Immature natural killer cell (primary cell): Measurements from ENCODE around the gene SRGAP3. TPM values are rescaled to one million over a fixed set of nuclear protein-coding genes. Genes with fewer than 3 reads are reported as not detected.

Source experiments
- DNase-seq, 3 donors: peaks; one replicate each; pipeline ENCODE4 v3.0.0; 2022; ENCODE audit warnings: mixed read lengths in 1 of 3
- H3K27ac Mint-ChIP-seq, 6 donors: one replicate each; pipeline ENCODE4 v1.8.0; 2020; ENCODE audit warnings: mixed read lengths in 6 of 6, mild to moderate bottlenecking in 5 of 6, inconsistent platforms in 4 of 6, moderate library complexity in 3 of 6
- H3K27me3 Mint-ChIP-seq, 3 donors: one replicate each; pipeline ENCODE4 v1.8.0; 2020 to 2021; ENCODE audit warnings: low read depth in 3 of 3, mild to moderate bottlenecking in 3 of 3, mixed read lengths in 3 of 3, moderate library complexity in 3 of 3, inconsistent platforms in 1 of 3
- H3K36me3 Mint-ChIP-seq, 3 donors: one replicate each; pipeline ENCODE4 v1.8.0; 2020; ENCODE audit warnings: mixed read lengths in 3 of 3, inconsistent platforms in 2 of 3, mild to moderate bottlenecking in 2 of 3
- H3K4me1 Mint-ChIP-seq, 2 donors: one replicate each; pipeline ENCODE4 v1.8.0; 2020; ENCODE audit warnings: inconsistent platforms in 2 of 2, mild to moderate bottlenecking in 2 of 2, mixed read lengths in 2 of 2, moderate library complexity in 1 of 2
- H3K4me3 Mint-ChIP-seq, 5 donors: one replicate each; pipeline ENCODE4 v1.8.0; 2020; ENCODE audit warnings: mild to moderate bottlenecking in 5 of 5, mixed read lengths in 5 of 5, inconsistent platforms in 3 of 5, moderate library complexity in 3 of 5
- H3K9me3 Mint-ChIP-seq, 6 donors: one replicate each; pipeline ENCODE4 v1.8.0; 2020; ENCODE audit warnings: mild to moderate bottlenecking in 6 of 6, mixed read lengths in 6 of 6, inconsistent platforms in 4 of 6, moderate library complexity in 3 of 6
- polyA plus RNA-seq, 3 donors: library from polyadenylated mRNA; unstranded; fragments of 300-500 nt; fragmentation: Illumina TruSeq; gene quantifications; one replicate each; pipeline ENCODE4 v1.2.3, GENCODE V29; 2021

SRGAP3 gene
- polyA plus RNA-seq, 3 donors from 2014 or later = 0.29 to 0.99 TPM; not detected in 1

DNA sequence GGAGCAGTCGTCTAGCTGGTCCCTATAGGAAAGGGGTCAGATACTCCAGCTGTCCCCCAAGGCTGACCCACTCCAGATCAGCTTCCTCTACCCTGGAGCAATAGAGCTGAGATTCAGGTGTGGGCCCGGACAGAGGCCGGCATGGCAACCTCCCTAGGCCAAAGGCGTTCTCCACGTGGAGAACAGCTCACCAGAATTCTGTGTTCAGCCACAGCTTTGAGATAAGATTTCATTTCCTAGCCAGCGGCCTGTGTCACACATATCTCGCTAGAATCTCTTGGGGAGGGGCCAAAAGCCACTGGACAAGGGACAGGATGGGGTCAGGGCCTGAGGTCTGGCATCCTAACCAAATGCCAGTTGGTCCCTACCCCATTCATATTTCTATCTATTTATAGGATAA is 20.1 kb downstream of the SRGAP3 start:
- peaks cover 3 to 19% of the 10 kb centered on the region in 2 donors for H3K4me1 Mint-ChIP-seq
- DNase-seq = no peak
- peaks cover 0 to under 1% (median 0%) of the 10 kb centered on the region in 3 donors for H3K27me3 Mint-ChIP-seq
- no peaks in the 10 kb centered on the region for H3K36me3 Mint-ChIP-seq
- no peak overlapping the region for H3K27ac Mint-ChIP-seq
- no peak overlapping the region for H3K4me3 Mint-ChIP-seq
- no peaks in the 10 kb centered on the region for H3K9me3 Mint-ChIP-seq

DNA sequence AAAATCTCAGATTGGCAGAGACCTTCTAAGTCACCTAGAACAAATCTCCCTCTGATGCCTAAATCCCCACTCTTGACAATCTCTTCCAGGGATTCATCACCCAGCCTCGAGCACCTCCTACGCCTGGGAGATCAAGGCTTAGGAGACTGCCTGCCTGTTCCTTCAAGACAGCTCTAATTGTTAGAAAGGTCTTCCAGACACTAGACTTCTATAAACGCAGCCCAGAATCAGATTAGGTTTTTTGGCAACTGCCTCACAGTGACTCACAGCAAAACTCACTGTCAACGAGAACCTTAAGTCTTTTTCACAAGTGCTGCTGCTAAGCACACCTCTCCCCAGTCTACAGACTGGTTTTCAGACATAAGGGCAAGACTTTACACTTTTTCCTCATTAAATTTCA is 23.1 kb downstream of the SRGAP3 start:
- H3K27me3 Mint-ChIP-seq = peaks cover 0 to 2% (median 2%) of the 10 kb centered on the region in 3 donors
- H3K9me3 Mint-ChIP-seq = no peaks in the 10 kb centered on the region
- H3K4me1 Mint-ChIP-seq = peaks cover 3 to 19% of the 10 kb centered on the region in 2 donors
- H3K36me3 Mint-ChIP-seq = no peaks in the 10 kb centered on the region
- no peak for DNase-seq
- H3K27ac Mint-ChIP-seq = no peak overlapping the region
- H3K4me3 Mint-ChIP-seq = no peak overlapping the region

DNA sequence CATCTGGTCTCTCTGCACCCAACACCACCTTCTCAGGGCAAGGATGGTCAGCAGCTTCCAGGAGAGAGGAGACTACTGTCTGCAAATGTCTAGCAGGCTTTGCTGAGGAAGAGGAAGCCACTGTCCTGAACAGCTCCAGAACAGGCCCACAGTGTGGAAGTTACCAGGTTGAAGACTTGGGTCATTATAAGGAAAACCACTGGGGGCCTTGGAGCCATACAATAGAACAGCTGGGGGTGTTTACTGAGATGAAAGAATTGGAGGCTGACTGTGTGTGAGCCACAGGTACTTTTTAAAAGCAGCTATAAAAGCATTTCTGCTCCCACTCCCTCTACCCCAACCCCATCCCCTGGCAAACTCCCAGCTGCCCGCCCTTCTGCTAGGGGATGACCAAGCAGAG is 24.2 kb downstream of the SRGAP3 start:
- no peaks in the 10 kb centered on the region for H3K9me3 Mint-ChIP-seq
- H3K36me3 Mint-ChIP-seq = no peaks in the 10 kb centered on the region
- peaks cover 0 to 2% (median 2%) of the 10 kb centered on the region in 3 donors for H3K27me3 Mint-ChIP-seq
- H3K4me1 Mint-ChIP-seq = peaks cover 3 to 19% of the 10 kb centered on the region in 2 donors
- no peak for DNase-seq
- no peak overlapping the region for H3K27ac Mint-ChIP-seq
- H3K4me3 Mint-ChIP-seq = no peak overlapping the region

DNA sequence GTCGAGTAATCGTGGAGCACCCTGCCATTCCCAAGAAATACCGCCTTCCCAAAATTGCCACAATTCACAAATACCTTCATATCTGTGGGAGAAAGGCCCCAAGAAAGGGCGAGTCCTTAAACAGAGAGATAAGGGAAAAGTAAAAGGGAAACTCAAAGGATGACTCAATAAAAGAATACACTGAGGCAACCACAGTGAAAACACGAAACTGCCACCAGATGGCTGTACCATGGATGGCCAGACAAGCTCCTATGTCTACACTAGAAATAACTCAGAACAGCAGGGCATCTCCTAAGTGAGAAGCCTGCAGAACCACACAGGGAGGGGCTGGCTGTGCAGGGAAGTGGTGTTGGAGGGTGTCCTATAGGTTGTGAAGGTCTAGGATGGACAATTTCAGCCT is 25.0 kb downstream of the SRGAP3 start:
- no peak for DNase-seq

DNA sequence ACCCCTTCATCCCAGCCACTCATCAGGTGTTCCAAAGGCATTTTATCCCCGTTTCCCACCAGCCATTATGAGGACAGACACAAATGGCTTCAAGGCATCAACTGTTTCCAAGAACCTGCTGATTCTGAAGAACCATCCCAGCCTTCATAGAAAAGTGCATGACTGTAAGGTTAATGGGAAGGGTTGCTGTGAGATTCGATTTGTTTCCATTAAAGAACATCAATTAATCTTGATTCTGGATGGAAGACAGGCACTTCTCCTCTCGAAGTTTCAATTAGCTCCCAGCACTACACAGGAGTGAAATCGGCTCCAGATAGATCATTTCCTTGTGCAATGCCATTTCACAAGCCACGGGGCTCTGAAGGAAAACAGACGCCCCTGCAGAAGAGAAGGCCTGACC is 25.8 kb downstream of the SRGAP3 start:
- peaks cover 3 to 12% of the 10 kb centered on the region in 2 donors for H3K4me1 Mint-ChIP-seq
- H3K27ac Mint-ChIP-seq = no peak overlapping the region
- no peak overlapping the region for H3K4me3 Mint-ChIP-seq
- no peak for DNase-seq
- H3K36me3 Mint-ChIP-seq = no peaks in the 10 kb centered on the region
- H3K9me3 Mint-ChIP-seq = no peaks in the 10 kb centered on the region
- peaks cover 0 to 2% (median 2%) of the 10 kb centered on the region in 3 donors for H3K27me3 Mint-ChIP-seq

More for the DNA sequence above, 25.0 kb downstream of the SRGAP3 start:
- Mint-ChIP-seq H3K9me3 (no peaks in the 10 kb centered on the region), H3K27ac (no peak overlapping the region), H3K27me3 (peaks cover 0 to 2% (median 2%) of the 10 kb centered on the region in 3 donors), H3K4me1 (peaks cover 3 to 15% of the 10 kb centered on the region in 2 donors), H3K4me3 (no peak overlapping the region), H3K36me3 (no peaks in the 10 kb centered on the region)

DNA sequence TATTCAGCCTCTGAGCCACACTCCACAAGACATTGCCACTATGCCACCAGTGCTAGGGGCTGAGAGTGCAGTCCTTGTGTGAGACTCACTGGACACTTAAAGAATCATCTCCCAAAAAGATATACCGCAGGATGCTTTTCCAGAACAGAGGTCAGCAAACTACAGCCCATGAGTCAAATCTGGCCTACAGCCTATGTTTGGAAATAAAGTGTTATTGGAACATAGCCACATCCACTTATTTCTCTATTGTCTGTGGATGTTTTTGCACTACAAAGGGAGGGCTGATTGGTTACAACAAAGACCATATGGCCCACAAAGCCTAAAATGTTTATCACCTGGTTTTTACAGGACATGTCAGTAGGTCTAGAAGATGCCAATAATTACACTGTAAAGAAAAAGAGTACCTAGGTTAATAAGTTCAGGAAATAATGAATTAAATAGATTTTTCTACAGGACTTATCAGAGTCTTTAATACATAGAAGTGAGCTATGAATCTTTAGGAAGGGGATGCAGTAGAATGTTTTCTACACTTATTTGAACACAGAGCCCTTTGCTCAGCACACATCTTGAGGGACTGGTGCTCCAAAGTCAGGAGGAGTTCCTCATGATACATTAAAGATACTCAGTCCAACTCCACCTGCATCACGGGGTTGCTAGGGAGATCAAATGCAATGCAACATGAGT is 26.3 kb downstream of the SRGAP3 start:
- H3K4me3 Mint-ChIP-seq = no peak overlapping the region
- DNase-seq = no peak
- H3K9me3 Mint-ChIP-seq = no peaks in the 10 kb centered on the region
- H3K27ac Mint-ChIP-seq = no peak overlapping the region
- peaks cover 0 to 2% (median 2%) of the 10 kb centered on the region in 3 donors for H3K27me3 Mint-ChIP-seq
- H3K4me1 Mint-ChIP-seq = peaks cover 0 to 7% of the 10 kb centered on the region in 2 donors
- H3K36me3 Mint-ChIP-seq = no peaks in the 10 kb centered on the region

DNA sequence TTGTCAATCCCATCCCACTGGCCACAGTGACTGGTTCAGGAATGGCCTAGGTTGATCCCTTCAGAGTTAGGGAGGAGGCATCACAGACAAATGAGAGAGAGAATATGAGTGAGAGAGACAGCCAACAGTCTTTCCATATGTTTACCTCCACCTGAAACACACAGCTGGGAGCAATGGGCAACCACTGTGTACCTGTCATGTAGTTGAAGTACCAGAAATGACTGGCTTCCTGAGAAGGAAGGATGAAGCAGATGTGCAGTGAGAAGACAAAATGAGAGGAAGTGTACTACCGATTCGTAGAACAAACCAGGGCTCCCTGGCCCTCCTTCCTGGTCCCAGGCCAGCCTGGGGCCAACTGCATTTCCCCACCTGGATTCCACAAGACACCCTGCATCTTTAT is 27.4 kb downstream of the SRGAP3 start:
- Mint-ChIP-seq H3K36me3 (no peaks in the 10 kb centered on the region), H3K9me3 (no peaks in the 10 kb centered on the region), H3K27ac (no peak overlapping the region), H3K4me1 (no peaks in the 10 kb centered on the region), H3K4me3 (no peak overlapping the region), H3K27me3 (peaks cover 0 to 2% (median 2%) of the 10 kb centered on the region in 3 donors)
- no peak for DNase-seq

DNA sequence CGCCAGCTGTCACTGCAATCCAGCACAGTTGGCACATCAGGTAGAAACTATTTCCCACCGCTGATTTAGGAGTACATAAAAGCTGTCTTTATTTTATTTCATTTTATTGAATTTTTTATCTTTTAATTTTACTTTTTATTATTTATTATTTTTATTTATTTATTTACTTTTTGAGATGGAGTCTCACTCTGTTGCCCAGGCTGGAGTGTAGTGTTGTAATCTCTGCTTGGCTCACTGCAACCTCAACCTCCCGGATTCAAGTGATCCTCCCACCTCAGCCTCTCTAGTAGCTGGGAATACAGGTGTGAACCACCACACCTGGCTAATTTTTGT is 31.0 kb downstream of the SRGAP3 start:
- H3K4me3 Mint-ChIP-seq = no peak overlapping the region
- DNase-seq = no peak
- no peaks in the 10 kb centered on the region for H3K9me3 Mint-ChIP-seq
- peaks cover 2 to 3% (median 2%) of the 10 kb centered on the region in 3 donors for H3K27me3 Mint-ChIP-seq
- H3K27ac Mint-ChIP-seq = no peak overlapping the region
- H3K4me1 Mint-ChIP-seq = no peaks in the 10 kb centered on the region
- H3K36me3 Mint-ChIP-seq = no peaks in the 10 kb centered on the region

DNA sequence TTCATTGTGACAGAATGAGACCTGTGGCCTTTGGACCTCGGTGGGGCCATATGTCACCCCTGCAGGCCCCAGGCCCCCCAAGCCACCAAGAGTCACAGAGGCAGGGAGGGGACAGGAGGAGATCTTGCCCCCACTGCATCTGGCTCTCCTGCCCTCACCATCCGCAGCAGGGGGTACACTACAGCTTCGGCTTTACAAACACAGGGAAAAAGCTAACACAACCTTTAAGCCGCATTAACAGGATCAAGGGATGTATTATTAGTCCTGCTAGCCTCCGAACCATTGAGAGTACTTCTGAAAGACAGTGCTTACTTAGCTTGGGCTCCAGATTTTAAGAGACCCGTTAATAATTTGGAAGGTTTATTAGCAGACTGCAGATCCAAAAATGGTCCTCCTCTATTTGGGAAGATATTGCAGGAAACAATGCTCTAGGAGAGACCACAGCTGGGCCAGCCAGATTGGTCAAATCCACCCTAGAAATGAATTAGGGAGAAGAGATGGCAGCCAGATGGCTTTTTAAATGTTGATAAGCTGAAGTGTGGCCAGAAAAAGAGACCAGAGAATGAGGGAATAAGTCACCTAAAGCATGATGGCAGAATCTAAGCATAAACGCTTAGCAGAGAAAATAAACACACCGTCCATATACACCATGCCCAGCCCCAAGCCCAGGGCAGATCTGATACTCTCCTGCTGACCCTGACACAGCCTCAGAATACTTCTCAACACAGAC is 31.5 kb downstream of the SRGAP3 start:
- H3K27ac Mint-ChIP-seq = no peak overlapping the region
- no peaks in the 10 kb centered on the region for H3K4me1 Mint-ChIP-seq
- H3K9me3 Mint-ChIP-seq = no peaks in the 10 kb centered on the region
- H3K4me3 Mint-ChIP-seq = no peak overlapping the region
- no peak for DNase-seq
- no peaks in the 10 kb centered on the region for H3K36me3 Mint-ChIP-seq
- peaks cover 2 to 4% (median 3%) of the 10 kb centered on the region in 3 donors for H3K27me3 Mint-ChIP-seq

DNA sequence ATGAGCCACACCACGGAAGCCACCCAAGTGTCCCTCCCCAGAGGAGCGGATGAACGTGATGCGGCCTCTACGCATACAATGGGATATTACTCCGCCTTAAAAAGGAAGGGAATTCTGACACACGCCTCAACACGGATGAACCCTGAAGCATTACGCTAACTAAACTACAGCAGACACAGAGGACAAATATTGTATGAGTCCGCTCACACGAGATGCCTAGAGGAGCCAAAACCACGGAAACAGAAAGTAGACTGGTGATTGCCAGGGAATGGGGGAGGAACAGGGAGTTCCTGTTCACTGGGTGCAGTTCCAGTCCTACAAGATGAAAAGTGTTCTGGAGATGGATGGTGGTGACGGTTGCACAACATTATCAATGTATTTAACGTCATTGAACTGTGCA is 32.7 kb downstream of the SRGAP3 start:
- Mint-ChIP-seq H3K4me3 (no peak overlapping the region), H3K4me1 (no peaks in the 10 kb centered on the region), H3K36me3 (no peaks in the 10 kb centered on the region), H3K27ac (no peak overlapping the region), H3K27me3 (peaks cover 2 to 4% (median 3%) of the 10 kb centered on the region in 3 donors), H3K9me3 (no peaks in the 10 kb centered on the region)
- no peak for DNase-seq

DNA sequence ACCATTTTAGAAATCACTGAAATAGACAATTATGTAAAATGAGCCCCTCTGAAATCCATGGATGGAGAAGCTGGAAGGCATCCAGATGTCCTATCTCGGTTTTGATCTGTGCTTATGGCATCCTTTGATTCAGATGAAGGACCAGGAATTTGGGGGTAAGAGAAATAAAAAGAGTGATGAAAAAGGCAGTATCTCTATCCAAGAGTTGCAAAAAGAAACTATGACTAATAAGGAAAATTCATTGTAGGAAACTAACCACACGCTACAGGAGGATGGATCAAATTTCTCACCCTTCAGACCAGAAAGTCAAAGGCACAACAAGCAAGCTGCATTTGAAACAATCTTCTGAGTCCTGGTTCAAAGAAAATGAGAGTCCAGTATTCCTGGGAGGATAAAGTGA is 34.8 kb downstream of the SRGAP3 start:
- no peaks in the 10 kb centered on the region for H3K4me1 Mint-ChIP-seq
- no peak overlapping the region for H3K27ac Mint-ChIP-seq
- H3K36me3 Mint-ChIP-seq = no peaks in the 10 kb centered on the region
- DNase-seq = no peak
- no peak overlapping the region for H3K4me3 Mint-ChIP-seq
- H3K9me3 Mint-ChIP-seq = no peaks in the 10 kb centered on the region
- H3K27me3 Mint-ChIP-seq = peaks cover 1 to 4% (median 3%) of the 10 kb centered on the region in 3 donors

DNA sequence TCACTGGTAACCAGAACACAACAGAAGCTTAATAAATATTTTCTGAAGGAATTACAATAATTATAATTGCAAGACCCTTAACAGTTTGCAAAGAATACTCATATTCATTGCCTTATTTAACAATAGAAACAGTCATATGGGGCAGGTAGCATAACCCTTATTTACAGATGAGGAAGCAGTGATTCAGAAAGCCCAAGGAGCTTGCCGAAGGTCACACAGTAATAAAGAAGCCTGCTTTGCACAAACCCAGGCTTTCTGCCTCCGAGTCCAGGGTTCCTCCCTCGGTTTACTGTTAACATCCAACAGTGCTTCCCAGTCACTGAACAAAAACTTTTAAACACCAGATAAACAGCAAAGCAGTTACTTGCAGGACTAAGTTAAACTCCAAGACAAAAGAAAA is 35.3 kb downstream of the SRGAP3 start:
- Mint-ChIP-seq H3K27me3 (peaks cover 1 to 4% (median 3%) of the 10 kb centered on the region in 3 donors), H3K4me3 (no peak overlapping the region), H3K9me3 (no peaks in the 10 kb centered on the region), H3K36me3 (no peaks in the 10 kb centered on the region), H3K4me1 (no peaks in the 10 kb centered on the region), H3K27ac (no peak overlapping the region)
- no peak for DNase-seq

DNA sequence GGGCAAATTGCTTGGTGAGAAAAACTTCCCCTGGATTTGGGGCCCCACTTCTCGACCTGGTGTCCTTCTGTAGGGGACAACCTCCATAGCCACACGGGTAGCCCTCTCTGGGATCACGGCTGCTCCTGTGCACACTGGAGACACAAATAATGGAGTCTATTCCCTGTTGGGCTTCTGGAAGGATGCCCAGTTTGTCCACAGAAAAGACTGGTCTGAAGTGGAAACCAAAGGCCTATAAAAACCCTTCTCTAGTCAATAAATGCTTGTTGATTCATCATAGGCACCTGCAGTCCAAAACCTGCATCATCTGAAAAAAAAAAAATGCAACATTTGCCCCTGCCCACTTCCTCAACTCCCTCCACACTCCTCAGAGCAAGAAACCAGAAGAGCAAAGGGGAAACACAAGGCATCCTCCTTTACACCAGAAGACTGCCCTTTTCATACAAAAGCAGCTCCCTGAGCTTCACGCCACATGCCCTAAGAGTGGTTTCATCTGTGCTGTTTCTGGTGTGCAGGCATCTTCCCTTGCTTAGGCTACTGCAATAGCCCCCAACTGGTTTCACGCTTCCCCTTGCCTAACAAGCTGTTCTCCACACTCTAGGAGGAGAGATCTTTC is 36.3 kb downstream of the SRGAP3 start:
- no peaks in the 10 kb centered on the region for H3K9me3 Mint-ChIP-seq
- no peak overlapping the region for H3K4me3 Mint-ChIP-seq
- no peak overlapping the region for H3K27ac Mint-ChIP-seq
- H3K36me3 Mint-ChIP-seq = no peaks in the 10 kb centered on the region
- DNase-seq = no peak
- H3K27me3 Mint-ChIP-seq = peaks cover 1 to 4% (median 3%) of the 10 kb centered on the region in 3 donors
- no peaks in the 10 kb centered on the region for H3K4me1 Mint-ChIP-seq

DNA sequence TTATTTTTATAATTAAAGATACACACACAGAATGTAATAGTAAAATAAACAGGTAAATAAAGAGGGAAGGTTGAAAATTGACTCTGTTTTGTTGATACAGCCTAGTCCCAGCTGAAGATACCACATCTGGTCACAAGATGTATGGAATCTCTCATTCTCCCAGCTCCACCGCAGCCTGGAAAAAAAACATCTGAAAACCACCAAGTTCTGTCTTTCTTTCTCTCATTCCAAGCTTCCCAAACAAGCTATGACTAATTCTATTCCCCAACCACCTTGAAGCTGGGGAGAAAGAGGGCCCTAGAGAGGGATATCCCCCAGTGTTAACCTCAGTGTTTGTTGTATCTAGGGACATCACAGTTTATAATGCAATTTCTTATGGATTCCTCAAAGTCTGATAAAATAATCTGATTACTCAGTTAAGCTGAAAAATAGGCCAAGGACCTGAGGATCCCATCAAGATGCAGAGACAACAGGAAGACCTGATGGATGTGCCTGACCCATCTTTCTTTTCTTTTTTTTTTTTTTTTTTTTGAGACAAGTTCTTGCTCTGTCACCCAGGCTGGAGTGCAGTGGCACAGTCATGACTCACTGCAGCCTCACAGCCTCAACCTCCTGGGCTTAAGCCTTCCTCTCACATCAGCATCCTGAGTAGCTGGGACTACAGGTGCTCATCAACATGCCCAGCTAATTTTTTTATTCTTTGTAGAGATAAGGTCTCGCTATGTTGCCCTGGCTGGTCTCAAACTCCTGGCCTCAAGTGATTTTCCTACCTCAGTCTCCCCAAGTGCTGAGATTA is 38.1 kb downstream of the SRGAP3 start:
- DNase-seq = no peak
- H3K27ac Mint-ChIP-seq = no peak overlapping the region
- no peaks in the 10 kb centered on the region for H3K4me1 Mint-ChIP-seq
- H3K4me3 Mint-ChIP-seq = no peak overlapping the region
- no peaks in the 10 kb centered on the region for H3K9me3 Mint-ChIP-seq
- H3K27me3 Mint-ChIP-seq = peaks cover 0 to 4% (median 1%) of the 10 kb centered on the region in 3 donors
- no peaks in the 10 kb centered on the region for H3K36me3 Mint-ChIP-seq
